Transverse colon (tissue), 4 donors: Measurements from ENCODE around the gene DEGS2.

Experiments used
- POLR2AphosphoS5 ChIP-seq, 3 donors: sonication (generic); formaldehyde crosslinking; IDR thresholded peaks; one replicate each; pipeline ENCODE4 v1.6.1; 2016; ENCODE audit warnings: antibody characterized with exemption in 3 of 3
- TF ChIP-seq, protein P1 (sequence below), 5 experiments: fragments of 200-600 bp in 3 of 5; fragments of 450-650 bp in 2 of 5; sonication (generic) in 3 of 5; IDR thresholded peaks; 1 replicate in 2 of 5; 2 replicates in 3 of 5; pipeline ENCODE4 v1.5.1; 2016 to 2017; ENCODE audit warnings: antibody characterized with exemption in 5 of 5, inconsistent platforms in 3 of 5, mild to moderate bottlenecking in 2 of 5, moderate library complexity in 1 of 5

DNA sequence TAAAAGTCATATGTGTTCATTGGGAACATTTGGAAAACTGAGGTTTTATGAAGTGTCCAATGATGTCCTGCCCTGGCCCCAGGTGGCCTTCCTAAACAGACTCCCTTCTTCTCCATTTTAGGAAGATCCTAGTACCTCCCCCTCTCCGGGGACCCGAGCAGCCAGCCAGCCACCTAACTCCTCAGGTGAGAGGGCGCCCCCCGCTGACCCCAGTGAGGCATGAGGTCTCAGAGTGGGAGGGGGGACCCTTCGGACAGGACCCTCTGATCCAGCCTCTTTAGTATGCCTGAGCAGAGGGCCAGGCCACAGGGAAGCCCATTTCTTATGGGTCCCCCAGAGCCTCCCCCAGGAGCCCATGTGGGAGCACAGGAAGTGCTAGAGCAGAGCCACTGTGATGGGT lies 23.7 kb downstream of the DEGS2 start:
- TF ChIP-seq, protein P1, sequence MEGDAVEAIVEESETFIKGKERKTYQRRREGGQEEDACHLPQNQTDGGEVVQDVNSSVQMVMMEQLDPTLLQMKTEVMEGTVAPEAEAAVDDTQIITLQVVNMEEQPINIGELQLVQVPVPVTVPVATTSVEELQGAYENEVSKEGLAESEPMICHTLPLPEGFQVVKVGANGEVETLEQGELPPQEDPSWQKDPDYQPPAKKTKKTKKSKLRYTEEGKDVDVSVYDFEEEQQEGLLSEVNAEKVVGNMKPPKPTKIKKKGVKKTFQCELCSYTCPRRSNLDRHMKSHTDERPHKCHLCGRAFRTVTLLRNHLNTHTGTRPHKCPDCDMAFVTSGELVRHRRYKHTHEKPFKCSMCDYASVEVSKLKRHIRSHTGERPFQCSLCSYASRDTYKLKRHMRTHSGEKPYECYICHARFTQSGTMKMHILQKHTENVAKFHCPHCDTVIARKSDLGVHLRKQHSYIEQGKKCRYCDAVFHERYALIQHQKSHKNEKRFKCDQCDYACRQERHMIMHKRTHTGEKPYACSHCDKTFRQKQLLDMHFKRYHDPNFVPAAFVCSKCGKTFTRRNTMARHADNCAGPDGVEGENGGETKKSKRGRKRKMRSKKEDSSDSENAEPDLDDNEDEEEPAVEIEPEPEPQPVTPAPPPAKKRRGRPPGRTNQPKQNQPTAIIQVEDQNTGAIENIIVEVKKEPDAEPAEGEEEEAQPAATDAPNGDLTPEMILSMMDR (IDR thresholded peaks at IDR 0.05) = no peak
- TF ChIP-seq POLR2AphosphoS5 (IDR thresholded peaks at IDR 0.05) = no peak
